ENCODE data around the gene TCHHL1.
"Not testable (repeated sequence)": the region's sequence is repeated elsewhere in the genome, so short reads cannot be mapped to it uniquely, and the experiment has no call there.

Gene TCHHL1

GRCh38 chr1:152104854-152105253 lies 16.0 kb upstream of the TCHHL1 start:
- no peak for DNase-seq (ENCODE audit: low read depth)
- no peak overlapping the region for H3K4me3 ChIP-seq (ENCODE audit: low read depth, low read length)

- DNase-seq (ENCODE audit: low read depth): no peak
- H3K4me3 ChIP-seq (ENCODE audit: low read depth, low read length): no peak overlapping the region
Observed at GRCh38 chr1:152096931-152097330, 8.1 kb upstream of the TCHHL1 start.

- no peak overlapping the region for H3K4me3 ChIP-seq (ENCODE audit: low read depth, low read length)
- DNase-seq (ENCODE audit: low read depth): no peak
Observed at GRCh38 chr1:152086760-152087159, 2.1 kb downstream of the TCHHL1 start.

- H3K4me3 ChIP-seq (ENCODE audit: low read depth, low read length): no peak overlapping the region
- no peak for DNase-seq (ENCODE audit: low read depth)
Observed at GRCh38 chr1:152084853-152085252, 4.0 kb downstream of the TCHHL1 start.

GRCh38 chr1:152081026-152081425 lies 7.8 kb downstream of the TCHHL1 start:
- not testable (repeated sequence) for H3K4me3 ChIP-seq (ENCODE audit: low read depth, low read length); DNase-seq (ENCODE audit: low read depth)

GRCh38 chr1:152080494-152080893 lies 8.4 kb downstream of the TCHHL1 start:
- DNase-seq (ENCODE audit: low read depth); H3K4me3 ChIP-seq (ENCODE audit: low read depth, low read length): not testable (repeated sequence)

- no peak for DNase-seq (ENCODE audit: low read depth)
- H3K4me3 ChIP-seq (ENCODE audit: low read depth, low read length): no peak overlapping the region
Observed at GRCh38 chr1:152078831-152079441, 9.9 kb downstream of the TCHHL1 start.

GRCh38 chr1:152072311-152072710 lies 16.6 kb downstream of the TCHHL1 start:
- DNase-seq (ENCODE audit: low read depth): no peak
- H3K4me3 ChIP-seq (ENCODE audit: low read depth, low read length): no peak overlapping the region

GRCh38 chr1:152071123-152071522 lies 17.7 kb downstream of the TCHHL1 start:
- DNase-seq (ENCODE audit: low read depth): no peak
- H3K4me3 ChIP-seq (ENCODE audit: low read depth, low read length): no peak overlapping the region

- no peak overlapping the region for H3K4me3 ChIP-seq (ENCODE audit: low read depth, low read length)
- DNase-seq (ENCODE audit: low read depth): no peak
Observed at GRCh38 chr1:152067929-152068328, 20.9 kb downstream of the TCHHL1 start.

GRCh38 chr1:152067150-152067549 lies 21.7 kb downstream of the TCHHL1 start:
- no peak overlapping the region for H3K4me3 ChIP-seq (ENCODE audit: low read depth, low read length)
- DNase-seq (ENCODE audit: low read depth): no peak

GRCh38 chr1:152061952-152062351 lies 26.9 kb downstream of the TCHHL1 start:
- H3K4me3 ChIP-seq (ENCODE audit: low read depth, low read length): no peak overlapping the region
- DNase-seq (ENCODE audit: low read depth): no peak

GRCh38 chr1:152053375-152053774 lies 35.5 kb downstream of the TCHHL1 start:
- H3K4me3 ChIP-seq (ENCODE audit: low read depth, low read length): no peak overlapping the region
- no peak for DNase-seq (ENCODE audit: low read depth)

GRCh38 chr1:152052606-152053005 lies 36.3 kb downstream of the TCHHL1 start:
- peak; percentile 25 for DNase-seq (ENCODE audit: low read depth)

GRCh38 chr1:152050886-152051675 lies 37.8 kb downstream of the TCHHL1 start:
- no peak overlapping the region for H3K4me3 ChIP-seq (ENCODE audit: low read depth, low read length)
- no peak for DNase-seq (ENCODE audit: low read depth)

More at GRCh38 chr1:152052606-152053005, 36.3 kb downstream of the TCHHL1 start:
- no peak overlapping the region for H3K4me3 ChIP-seq (ENCODE audit: low read depth, low read length)

- DNase-seq (ENCODE audit: low read depth): no peak
- no peak overlapping the region for H3K4me3 ChIP-seq (ENCODE audit: low read depth, low read length)
Observed at GRCh38 chr1:152049291-152050083, 39.4 kb downstream of the TCHHL1 start.

GRCh38 chr1:152048416-152049009 lies 40.4 kb downstream of the TCHHL1 start:
- H3K4me3 ChIP-seq (ENCODE audit: low read depth, low read length): no peak overlapping the region
- no peak for DNase-seq (ENCODE audit: low read depth)

- peak overlapping the region; percentile 36 for H3K4me3 ChIP-seq (ENCODE audit: low read depth, low read length)
- DNase-seq (ENCODE audit: low read depth): peak; percentile 98
Observed at GRCh38 chr1:152047730-152048415, 41.0 kb downstream of the TCHHL1 start.

GRCh38 chr1:152047413-152047729 lies 41.5 kb downstream of the TCHHL1 start:
- peak overlapping the region; percentile 36 for H3K4me3 ChIP-seq (ENCODE audit: low read depth, low read length)
- DNase-seq (ENCODE audit: low read depth): no peak

Data from skeletal muscle cell (primary cell).